GM12891 (cell line): ENCODE measurements around the gene CD72.
A peak's percentile ranks its signal among the peaks of the same experiment; 100 is the strongest.

Source experiments
- DNase-seq: peaks from one replicate; pipeline ENCODE4 v3.0.0; 2011; ENCODE audit warnings: low spot score; ENCODE audit not compliant: insufficient read length
- FAIRE-seq: peaks from 2 replicates; lab custom pipeline; 2011; peaks lifted over from hg19 to GRCh38; lab: Jason Lieb, UNC
- PAX5 ChIP-seq: IDR thresholded peaks from 2 replicates; pipeline ENCODE4 v1.6.1; 2011; ENCODE audit warnings: low read length, moderate library complexity, mild to moderate bottlenecking; ENCODE audit not compliant: insufficient read depth, severe bottlenecking
- POLR2A ChIP-seq: IDR thresholded peaks from 2 replicates; pipeline ENCODE4 v1.6.1; 2011; ENCODE audit warnings: low read depth, low read length, control low read depth
- POLR2AphosphoS5 ChIP-seq: IDR thresholded peaks from 2 replicates; pipeline ENCODE4 v1.6.1; 2011; ENCODE audit warnings: low read depth, low read length, control low read depth
- POU2F2 ChIP-seq: IDR thresholded peaks from 2 replicates; pipeline ENCODE4 v1.6.1; 2011; ENCODE audit warnings: low read depth, mild to moderate bottlenecking, control low read depth, low read length, moderate library complexity
- SPI1 ChIP-seq: IDR thresholded peaks from 2 replicates; pipeline ENCODE4 v1.6.1; 2011; ENCODE audit warnings: low read depth, low read length, control low read depth
- TAF1 ChIP-seq: IDR thresholded peaks from 2 replicates; pipeline ENCODE4 v1.6.1; 2011; ENCODE audit warnings: low read depth, low read length, control low read depth

CD72 gene

DNA sequence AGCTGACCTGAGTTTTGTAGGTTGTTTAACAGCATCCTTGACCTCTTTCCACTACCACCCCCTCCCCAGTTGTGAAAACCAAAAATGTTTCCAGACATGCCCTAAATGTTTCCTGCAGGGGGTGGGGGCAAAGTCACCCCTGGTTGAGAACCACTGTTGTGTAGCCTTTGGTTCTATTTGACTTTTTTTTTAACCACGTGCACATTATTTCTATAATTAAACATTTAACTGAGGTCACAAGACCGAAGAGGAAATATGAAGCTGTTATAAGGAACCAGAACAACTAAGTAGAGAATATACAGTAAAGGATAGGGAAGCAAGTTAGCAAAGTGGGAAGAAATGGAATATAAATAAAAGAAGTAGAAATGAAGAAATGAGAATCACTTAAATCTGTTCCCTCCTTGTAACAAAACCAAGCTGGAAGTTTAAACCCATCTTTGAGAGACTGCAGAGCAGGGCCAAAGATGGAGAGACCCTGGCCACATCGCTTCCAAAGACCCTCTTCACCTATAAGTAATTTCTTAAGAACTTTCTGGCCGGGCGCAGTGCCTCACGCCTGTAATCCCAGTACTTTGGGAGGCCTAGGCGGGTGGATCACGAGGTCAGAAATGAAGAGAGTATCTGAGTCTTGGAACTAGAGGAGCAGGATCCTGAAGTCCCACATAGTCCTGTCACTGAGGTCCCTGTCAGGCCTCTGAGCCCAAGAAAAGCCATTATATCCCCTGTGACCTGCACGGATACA, 18.1 kb upstream of the CD72 start:
- FAIRE-seq (no peak), DNase-seq (no peak)
- TF ChIP-seq POU2F2, result no peak

DNA sequence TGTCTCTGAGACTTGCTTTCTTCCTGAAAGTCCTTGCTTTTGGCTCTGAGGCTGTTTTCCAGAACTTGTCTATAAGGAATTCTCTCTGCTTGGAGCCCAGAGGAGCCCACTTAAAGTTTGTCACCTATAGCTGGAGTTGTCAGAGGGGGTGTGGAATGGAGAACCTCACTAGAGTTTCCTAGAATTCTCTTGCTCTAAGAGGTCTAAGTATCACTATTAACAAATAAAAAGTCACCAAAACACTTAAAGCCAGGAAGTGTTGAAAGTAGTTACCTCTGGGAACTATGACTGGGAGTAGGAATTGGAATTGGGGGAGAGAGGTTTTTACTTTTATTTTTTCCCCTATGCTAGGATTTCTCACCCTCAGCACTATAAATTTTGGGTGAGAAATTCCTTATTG, 17.5 kb upstream of the CD72 start:
- no peak for TF ChIP-seq TAF1
- no peak for FAIRE-seq
- DNase-seq, result no peak

DNA sequence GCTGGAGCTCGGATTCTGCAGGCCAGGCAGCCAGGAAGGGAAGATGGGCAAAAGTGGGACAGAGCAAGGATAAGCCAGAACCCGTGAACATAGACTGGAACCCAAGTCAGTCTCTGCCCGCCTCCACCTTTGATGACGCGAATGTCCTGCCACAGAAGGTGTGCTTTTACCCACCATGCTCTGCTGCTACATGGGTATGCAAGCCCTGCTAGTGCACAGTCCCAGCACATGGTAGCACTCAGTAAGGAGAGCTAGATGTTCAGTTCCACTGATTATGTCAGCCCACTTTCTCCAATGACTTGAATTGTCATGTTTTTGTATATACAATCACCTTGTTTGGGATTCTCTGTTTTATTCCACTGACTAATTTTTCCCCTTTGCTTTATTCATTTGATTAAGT, 11.4 kb upstream of the CD72 start:
- FAIRE-seq (peak; percentile 68), DNase-seq (no peak)
- no peak for TF ChIP-seq PAX5
- TF ChIP-seq POU2F2, result no peak
- no peak for TF ChIP-seq SPI1
- no peak for TF ChIP-seq TAF1
- no peak for TF ChIP-seq POLR2A
- no peak for TF ChIP-seq POLR2AphosphoS5

GRCh38 chr9:35628389-35628991, 10.3 kb upstream of the CD72 start:
- FAIRE-seq, result no peak
- TF ChIP-seq POU2F2 (no peak), POLR2A (no peak), PAX5 (no peak), TAF1 (no peak), POLR2AphosphoS5 (no peak), SPI1 (no peak)

DNA sequence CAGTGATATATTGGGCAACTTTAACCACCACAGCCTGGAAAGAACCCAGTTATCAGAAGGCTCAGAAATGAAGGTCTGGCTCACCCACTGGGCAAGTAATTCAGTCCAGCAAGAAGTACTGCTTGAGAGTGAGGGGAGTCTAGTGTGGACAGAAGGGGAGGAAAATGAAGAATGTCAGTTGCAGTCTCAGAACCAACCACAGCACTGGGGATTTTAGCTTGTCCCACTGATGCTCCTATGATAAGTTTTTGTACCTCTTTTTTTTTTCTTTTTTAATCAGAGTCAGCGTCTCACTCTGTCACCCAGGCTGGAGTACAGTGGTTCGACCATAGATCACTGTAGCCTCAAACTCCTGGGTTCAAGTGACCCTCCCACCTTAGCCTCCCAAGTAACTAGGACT, 9.4 kb upstream of the CD72 start:
- DNase-seq, result no peak
- peak; percentile 66 for FAIRE-seq
- TF ChIP-seq POU2F2 (no peak), SPI1 (no peak), POLR2A (no peak), PAX5 (no peak), POLR2AphosphoS5 (no peak), TAF1 (no peak)

More at GRCh38 chr9:35628389-35628991, 10.3 kb upstream of the CD72 start:
- DNase-seq, result no peak

GRCh38 chr9:35619800-35620158, 1.6 kb upstream of the CD72 start:
- no peak for TF ChIP-seq SPI1
- TF ChIP-seq POLR2AphosphoS5, result no peak
- FAIRE-seq (no peak), DNase-seq (no peak)

GRCh38 chr9:35618854-35619799, 914 bp upstream of the CD72 start:
- peak; percentile 97 for FAIRE-seq
- no peak for DNase-seq
- TF ChIP-seq POLR2AphosphoS5, result peak; percentile 25; the same call in 1 of the 2 replicates
- peak; percentile 72 for TF ChIP-seq SPI1
- no peak for TF ChIP-seq POLR2A
- 0 out of 2 replicates have a peak, but pooled peaks have one; percentile 20 for TF ChIP-seq TAF1
- TF ChIP-seq PAX5, result no peak
- TF ChIP-seq POU2F2, result peak; percentile 86

DNA sequence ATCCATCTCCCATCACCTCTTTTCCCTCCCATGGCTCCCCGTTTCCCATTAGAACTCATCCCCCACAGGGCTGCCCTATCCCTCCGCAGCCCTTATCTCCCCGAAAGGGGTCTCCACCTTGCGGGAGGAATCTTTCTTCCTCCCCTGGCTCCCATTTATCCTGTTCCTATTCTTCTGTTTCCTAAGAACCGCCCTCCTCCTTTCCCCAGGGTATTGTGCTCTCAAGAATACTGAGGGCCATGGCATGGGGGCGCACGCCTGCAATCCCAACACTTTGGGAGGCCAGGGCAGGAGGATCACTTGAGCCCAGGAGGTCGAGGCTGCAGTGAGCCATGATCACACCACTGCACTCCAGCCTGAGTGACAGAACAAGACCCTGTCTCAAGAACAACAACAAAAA, 665 bp downstream of the CD72 start:
- DNase-seq (no peak), FAIRE-seq (peak; percentile 31)
- TF ChIP-seq POLR2A (no peak), POU2F2 (no peak), PAX5 (no peak), POLR2AphosphoS5 (no peak)

- DNase-seq (peak; percentile 58), FAIRE-seq (peak; percentile 94)
- no peak for TF ChIP-seq PAX5
- TF ChIP-seq SPI1, result no peak
- TF ChIP-seq POU2F2, result no peak
- peak; percentile 64; the same call in 1 of the 2 replicates for TF ChIP-seq POLR2AphosphoS5
- TF ChIP-seq TAF1, result peak; percentile 31; the same call in 1 of the 2 replicates
- TF ChIP-seq POLR2A, result peak; percentile 61
Observed at GRCh38 chr9:35616681-35617459, 1.3 kb downstream of the CD72 start.
